RWPE2 (cell line): Measurements from ENCODE around the gene SIGLEC7.

Source experiments
- ATAC-seq: fragments of 200-7000 bp; cut with Tn5 transposase; 3 replicates; pipeline ENCODE4 v1.9.1; 2021; ENCODE audit warnings: low read depth
- DNase-seq: peaks from one replicate; pipeline ENCODE4 v3.0.0-alpha.2; 2020; ENCODE audit warnings: low spot score
- H3K27ac ChIP-seq: fragments of 450-650 bp; 2 replicates; pipeline ENCODE4 v1.5.1; 2017; ENCODE audit warnings: mild to moderate bottlenecking; ENCODE audit not compliant: poor library complexity, severe bottlenecking
- H3K27me3 ChIP-seq: fragments of 250-450 bp; sonication (Bioruptor Pico); 2 replicates; pipeline ENCODE4 v1.5.1; 2021; ENCODE audit warnings: mild to moderate bottlenecking, moderate library complexity; ENCODE audit not compliant: insufficient read depth, poor library complexity, severe bottlenecking
- H3K36me3 ChIP-seq: fragments of 250-450 bp; sonication (Bioruptor Pico); 2 replicates; pipeline ENCODE4 v1.5.1; 2020; ENCODE audit warnings: low read depth, mild to moderate bottlenecking, moderate library complexity
- H3K4me1 ChIP-seq: fragments of 250-450 bp; sonication (Bioruptor Pico); 2 replicates; pipeline ENCODE4 v1.5.1; 2021; ENCODE audit warnings: mild to moderate bottlenecking, moderate library complexity; ENCODE audit not compliant: insufficient read depth, poor library complexity, severe bottlenecking
- H3K4me3 ChIP-seq: fragments of 250-450 bp; sonication (Bioruptor Pico); 2 replicates; pipeline ENCODE4 v1.5.1; 2021; ENCODE audit warnings: mild to moderate bottlenecking, moderate library complexity; ENCODE audit not compliant: severe bottlenecking
- H3K9me3 ChIP-seq: fragments of 250-450 bp; sonication (Bioruptor Pico); 2 replicates; pipeline ENCODE4 v1.5.1; 2021; ENCODE audit warnings: mild to moderate bottlenecking, moderate library complexity; ENCODE audit not compliant: severe bottlenecking
- CTCF ChIP-seq: fragments of 450-650 bp; IDR thresholded peaks from one replicate; pipeline ENCODE4 v1.5.1; 2017; ENCODE audit warnings: mild to moderate bottlenecking, moderate library complexity; ENCODE audit not compliant: poor library complexity, severe bottlenecking

Gene SIGLEC7

GRCh38 chr19:51194527-51195315, 52.6 kb downstream of the SIGLEC7 start:
- no peak for DNase-seq
- H3K4me1 ChIP-seq = no peaks in the 10 kb centered on the region
- ATAC-seq = peak; percentile 48; the same call in 2 of the 3 replicates
- H3K4me3 ChIP-seq = no peak overlapping the region
- H3K36me3 ChIP-seq = no peaks in the 10 kb centered on the region
- H3K9me3 ChIP-seq = no peaks in the 10 kb centered on the region
- H3K27ac ChIP-seq = no peak overlapping the region
- H3K27me3 ChIP-seq = no peaks in the 10 kb centered on the region
- TF ChIP-seq CTCF = no peak

GRCh38 chr19:51195316-51195586, 53.1 kb downstream of the SIGLEC7 start:
- no peak for TF ChIP-seq CTCF
- H3K27ac ChIP-seq = no peak overlapping the region
- no peaks in the 10 kb centered on the region for H3K27me3 ChIP-seq
- H3K36me3 ChIP-seq = no peaks in the 10 kb centered on the region
- ATAC-seq (no peak), DNase-seq (no peak)
- H3K4me1 ChIP-seq = no peaks in the 10 kb centered on the region
- H3K9me3 ChIP-seq = no peaks in the 10 kb centered on the region
- H3K4me3 ChIP-seq = no peak overlapping the region

- no peak for TF ChIP-seq CTCF
- no peaks in the 10 kb centered on the region for H3K27me3 ChIP-seq
- no peak for ATAC-seq
Observed at GRCh38 chr19:51195616-51196015, 53.5 kb downstream of the SIGLEC7 start.

GRCh38 chr19:51196181-51196580, 54.1 kb downstream of the SIGLEC7 start:
- H3K4me1 ChIP-seq = no peaks in the 10 kb centered on the region
- no peak for DNase-seq
- ATAC-seq = no peak

More at GRCh38 chr19:51195616-51196015, 53.5 kb downstream of the SIGLEC7 start:
- Histone ChIP-seq H3K36me3 (no peaks in the 10 kb centered on the region), H3K4me1 (no peaks in the 10 kb centered on the region), H3K27ac (no peak overlapping the region), H3K9me3 (no peaks in the 10 kb centered on the region), H3K4me3 (no peak overlapping the region)
- no peak for DNase-seq

More at GRCh38 chr19:51196181-51196580, 54.1 kb downstream of the SIGLEC7 start:
- Histone ChIP-seq H3K4me3 (no peak overlapping the region), H3K36me3 (no peaks in the 10 kb centered on the region), H3K27ac (no peak overlapping the region), H3K9me3 (no peaks in the 10 kb centered on the region), H3K27me3 (no peaks in the 10 kb centered on the region)
- no peak for TF ChIP-seq CTCF
